Measurements from ENCODE around the gene GPR21. TPM values are rescaled to one million over a fixed set of nuclear protein-coding genes. Genes with fewer than 3 reads are reported as not detected.

GPR21 gene
- total and polyA plus RNA-seq, 2 of the 13 experiments (the other 11 are each of a cell fraction or from before 2014, with no cell fraction given), result 0.29 to 0.32 TPM

GRCh38 chr9:123011878-123012528 lies 21.5 kb upstream of the GPR21 start (continued):
- no peak; the same call in 1 of the 2 replicates for TF ChIP-seq HMGXB3 (CRISPR knock-in tag; IDR thresholded peaks at IDR 0.05; ENCODE audit: borderline replicate concordance)
- no peak for TF ChIP-seq KMT2A (CRISPR knock-in tag; IDR thresholded peaks at IDR 0.05)
- no peak for TF ChIP-seq NFYC (CRISPR knock-in tag; IDR thresholded peaks at IDR 0.05)
- TF ChIP-seq ZNF382 (CRISPR knock-in tag; IDR thresholded peaks at IDR 0.05; ENCODE audit: borderline replicate concordance), result no peak
- peak; percentile 24; the same call in 1 of the 2 replicates for TF ChIP-seq GATAD1 (CRISPR knock-in tag; IDR thresholded peaks at IDR 0.05)
- no peak for TF ChIP-seq NFE2 (CRISPR knock-in tag; IDR thresholded peaks at IDR 0.05)
- TF ChIP-seq ZNF792 (CRISPR knock-in tag; IDR thresholded peaks at IDR 0.05), result 0 out of 2 replicates have a peak, but pooled peaks have one; percentile 34
- no peak for TF ChIP-seq KAT8 (CRISPR knock-in tag; IDR thresholded peaks at IDR 0.05)
- TF ChIP-seq ZNF350 (CRISPR knock-in tag; IDR thresholded peaks at IDR 0.05; ENCODE audit: borderline replicate concordance, low read depth), result no peak
- TF ChIP-seq ELF3 (CRISPR knock-in tag; IDR thresholded peaks at IDR 0.05), result peak; percentile 50; the same call in 1 of the 2 replicates
- TF ChIP-seq ZNF296 (CRISPR knock-in tag; conservative IDR thresholded peaks at IDR 0.05), result no peak
- no peak for TF ChIP-seq ZNF180 (CRISPR knock-in tag; IDR thresholded peaks at IDR 0.05; ENCODE audit: borderline replicate concordance, low read depth)
- TF ChIP-seq ZFP90 (CRISPR knock-in tag; IDR thresholded peaks at IDR 0.05; ENCODE audit: borderline replicate concordance), result no peak
- TF ChIP-seq ZNF768 (CRISPR knock-in tag; IDR thresholded peaks at IDR 0.05), result no peak
- TF ChIP-seq HOXD1 (CRISPR knock-in tag; IDR thresholded peaks at IDR 0.05), result peak; percentile 39; the same call in 1 of the 2 replicates
- no peak for TF ChIP-seq DBP (CRISPR knock-in tag; IDR thresholded peaks at IDR 0.05; ENCODE audit: not compliant biosample characterization)
- TF ChIP-seq SOX13 (IDR thresholded peaks at IDR 0.05), result no peak
- peak in 1 of 2 experiments; percentile 86; a peak in 2 of 4 replicates for TF ChIP-seq SOX13 (CRISPR knock-in tag; conservative IDR thresholded peaks at IDR 0.05 in 1 of 2, IDR thresholded peaks at IDR 0.05 in 1 of 2)
- no peak for TF ChIP-seq ZKSCAN5 (CRISPR knock-in tag; IDR thresholded peaks at IDR 0.05)
- no peak for TF ChIP-seq ZNF746 (CRISPR knock-in tag; IDR thresholded peaks at IDR 0.05)
- TF ChIP-seq KLF13 (CRISPR knock-in tag; IDR thresholded peaks at IDR 0.05), result no peak
- TF ChIP-seq POLR2AphosphoS2 (IDR thresholded peaks at IDR 0.05; ENCODE audit: low read depth, low read length), result no peak
- no peak for TF ChIP-seq ZNF496 (CRISPR knock-in tag; IDR thresholded peaks at IDR 0.05; ENCODE audit: insufficient replicate concordance)
- peak; percentile 48; the same call in 1 of the 2 replicates for TF ChIP-seq THAP11 (CRISPR knock-in tag; IDR thresholded peaks at IDR 0.05)
- TF ChIP-seq ZNF460 (CRISPR knock-in tag; IDR thresholded peaks at IDR 0.05; ENCODE audit: borderline replicate concordance), result no peak
- TF ChIP-seq ZNF24 (IDR thresholded peaks at IDR 0.05), result no peak
- no peak for TF ChIP-seq ZNF776 (CRISPR knock-in tag; IDR thresholded peaks at IDR 0.05)
- TF ChIP-seq MXD4 (CRISPR knock-in tag; IDR thresholded peaks at IDR 0.05), result no peak
- no peak for TF ChIP-seq KDM2A (CRISPR knock-in tag; IDR thresholded peaks at IDR 0.05; ENCODE audit: borderline replicate concordance, low read depth)
